KOPT-K1 (cell line): ENCODE results near the gene PYGO2.
A peak's percentile ranks its signal among the peaks of the same experiment; 100 is the strongest.

Source experiments
- H3K27ac ChIP-seq: fragments of 200-600 bp; sonication (generic); 2 replicates; pipeline ENCODE4 v1.5.1; 2016; ENCODE audit warnings: antibody characterized with exemption, mild to moderate bottlenecking, low read depth, low read length; ENCODE audit not compliant: poor library complexity, severe bottlenecking
- H3K36me3 ChIP-seq: fragments of 200-600 bp; sonication (generic); 2 replicates; pipeline ENCODE4 v1.5.1; 2017; ENCODE audit warnings: antibody characterized with exemption, mild to moderate bottlenecking, low read length, moderate library complexity; ENCODE audit not compliant: insufficient read depth
- H3K9me3 ChIP-seq: fragments of 200-600 bp; sonication (generic); 2 replicates; pipeline ENCODE4 v1.5.1; 2017; ENCODE audit warnings: antibody characterized with exemption, low read length, mild to moderate bottlenecking; ENCODE audit not compliant: insufficient read depth, poor library complexity, severe bottlenecking

PYGO2 gene

GRCh38 chr1:154962795-154963330, 1.3 kb upstream of the PYGO2 start:
- Histone ChIP-seq H3K36me3 (peaks cover 72% of the 10 kb centered on the region), H3K27ac (peak overlapping the region; percentile 97), H3K9me3 (no peaks in the 10 kb centered on the region)

GRCh38 chr1:154962156-154962749, 671 bp upstream of the PYGO2 start:
- H3K36me3 ChIP-seq: peaks cover 69% of the 10 kb centered on the region
- peak overlapping the region; percentile 97 for H3K27ac ChIP-seq
- no peaks in the 10 kb centered on the region for H3K9me3 ChIP-seq

GRCh38 chr1:154960446-154961136, 991 bp downstream of the PYGO2 start:
- Histone ChIP-seq H3K36me3 (peaks cover 52% of the 10 kb centered on the region), H3K27ac (peak overlapping the region; percentile 97), H3K9me3 (no peaks in the 10 kb centered on the region)

GRCh38 chr1:154959426-154959780, 2.2 kb downstream of the PYGO2 start:
- no peak overlapping the region for H3K27ac ChIP-seq
- H3K36me3 ChIP-seq: peaks cover 40% of the 10 kb centered on the region
- H3K9me3 ChIP-seq: no peaks in the 10 kb centered on the region

- Histone ChIP-seq H3K36me3 (peaks cover 35% of the 10 kb centered on the region), H3K27ac (no peak overlapping the region), H3K9me3 (no peaks in the 10 kb centered on the region)
Observed at GRCh38 chr1:154958681-154959425, 2.7 kb downstream of the PYGO2 start.

- H3K36me3 ChIP-seq: peaks cover 27% of the 10 kb centered on the region
Observed at GRCh38 chr1:154958036-154958435, 3.5 kb downstream of the PYGO2 start.

GRCh38 chr1:154957091-154957657, 4.4 kb downstream of the PYGO2 start:
- Histone ChIP-seq H3K27ac (peak overlapping the region; percentile 94), H3K36me3 (peaks cover 23% of the 10 kb centered on the region), H3K9me3 (no peaks in the 10 kb centered on the region)

More at GRCh38 chr1:154958036-154958435, 3.5 kb downstream of the PYGO2 start:
- Histone ChIP-seq H3K27ac (no peak overlapping the region), H3K9me3 (no peaks in the 10 kb centered on the region)

GRCh38 chr1:154956544-154956941, 5.0 kb downstream of the PYGO2 start:
- peak overlapping the region; percentile 94 for H3K27ac ChIP-seq

GRCh38 chr1:154955718-154956543, 5.7 kb downstream of the PYGO2 start, which contains the start of gene PBXIP1:
PBXIP1 (minus strand) TSS chr1:154956099; CDS start chr1:154953721, 2,378 bp downstream.
- peak within 1 kb of the TSS; percentile 94 for H3K27ac ChIP-seq
- peaks cover 26% of the 10 kb centered on the region for H3K36me3 ChIP-seq
- no peaks in the 10 kb centered on the region for H3K9me3 ChIP-seq

More at GRCh38 chr1:154956544-154956941, 5.0 kb downstream of the PYGO2 start:
- H3K9me3 ChIP-seq: no peaks in the 10 kb centered on the region
- H3K36me3 ChIP-seq: peaks cover 23% of the 10 kb centered on the region

GRCh38 chr1:154955039-154955717, 6.4 kb downstream of the PYGO2 start:
- Histone ChIP-seq H3K27ac (peak overlapping the region; percentile 94), H3K9me3 (no peaks in the 10 kb centered on the region), H3K36me3 (peaks cover 32% of the 10 kb centered on the region)

- peak overlapping the region; percentile 94 for H3K27ac ChIP-seq
Observed at GRCh38 chr1:154954541-154954940, 7.0 kb downstream of the PYGO2 start.

GRCh38 chr1:154953611-154954038, 8.0 kb downstream of the PYGO2 start:
- H3K36me3 ChIP-seq: peaks cover 22% of the 10 kb centered on the region
- peak overlapping the region; percentile 94 for H3K27ac ChIP-seq
- H3K9me3 ChIP-seq: no peaks in the 10 kb centered on the region

More at GRCh38 chr1:154954541-154954940, 7.0 kb downstream of the PYGO2 start:
- Histone ChIP-seq H3K36me3 (peaks cover 29% of the 10 kb centered on the region), H3K9me3 (no peaks in the 10 kb centered on the region)

GRCh38 chr1:154952664-154953063, 8.9 kb downstream of the PYGO2 start:
- peak overlapping the region; percentile 94 for H3K27ac ChIP-seq
- H3K9me3 ChIP-seq: no peaks in the 10 kb centered on the region
- peaks cover 22% of the 10 kb centered on the region for H3K36me3 ChIP-seq
